HL-60/S4 (cell line): Measurements from ENCODE around the gene STRAP.

Experiments used
- in situ Hi-C: fragments of 300-500 bp; cut with MboI; formaldehyde crosslinking; loops from 2 replicates; pipeline ENCODE4 v1.14.3; 2022; ENCODE audit warnings: low sequenced_read_pairs

Gene STRAP

GRCh38 chr12:15882118-15882971 is at the start of gene STRAP:
TSS of gene STRAP (plus strand) at chr12:15882387. CDS start at chr12:15882708, 321 bp downstream.
- in situ Hi-C loops = no loop called here

GRCh38 chr12:15834575-15834974 is 47.6 kb upstream of the STRAP start:
- in situ Hi-C loops = no loop called here

- in situ Hi-C loops = no loop called here
Measured at GRCh38 chr12:15837141-15837790, 44.9 kb upstream of the STRAP start.

GRCh38 chr12:15839041-15839440 is 43.1 kb upstream of the STRAP start:
- in situ Hi-C loops = no loop called here

GRCh38 chr12:15839682-15840081 is 42.5 kb upstream of the STRAP start:
- in situ Hi-C loops = no loop called here

GRCh38 chr12:15842108-15842507 is 40.1 kb upstream of the STRAP start:
- in situ Hi-C loops = no loop called here

- in situ Hi-C loops = no loop called here
Measured at GRCh38 chr12:15846887-15847286, 35.3 kb upstream of the STRAP start.

GRCh38 chr12:15848606-15849005 is 33.6 kb upstream of the STRAP start:
- in situ Hi-C loops = no loop called here

GRCh38 chr12:15851045-15851620 is 31.1 kb upstream of the STRAP start:
- in situ Hi-C loops = loop anchor here (10.0 kb wide), 2 partner anchors 256 to 316 kb away; no protein-coding TSS in a partner anchor

- in situ Hi-C loops = loop anchor here (10.0 kb wide), 2 partner anchors 257 to 317 kb away; no protein-coding TSS in a partner anchor
Measured at GRCh38 chr12:15851919-15852318, 30.3 kb upstream of the STRAP start.

- in situ Hi-C loops = loop anchor here (10.0 kb wide), 2 partner anchors 258 to 318 kb away; no protein-coding TSS in a partner anchor
Measured at GRCh38 chr12:15852383-15852782, 29.8 kb upstream of the STRAP start.

GRCh38 chr12:15853877-15854276 is 28.3 kb upstream of the STRAP start:
- in situ Hi-C loops = loop anchor here (10.0 kb wide), 2 partner anchors 259 to 319 kb away; no protein-coding TSS in a partner anchor

GRCh38 chr12:15854916-15855315 is 27.3 kb upstream of the STRAP start:
- in situ Hi-C loops = loop anchor here (10.0 kb wide), 2 partner anchors 260 to 320 kb away; no protein-coding TSS in a partner anchor

GRCh38 chr12:15855646-15856045 is 26.5 kb upstream of the STRAP start:
- in situ Hi-C loops = loop anchor here (10.0 kb wide), 2 partner anchors 261 to 321 kb away; no protein-coding TSS in a partner anchor

- in situ Hi-C loops = loop anchor here (10.0 kb wide), 2 partner anchors 262 to 322 kb away; no protein-coding TSS in a partner anchor
Measured at GRCh38 chr12:15856097-15856982, 25.8 kb upstream of the STRAP start.

- in situ Hi-C loops = loop anchor here (10.0 kb wide), 2 partner anchors 264 to 324 kb away; no protein-coding TSS in a partner anchor
Measured at GRCh38 chr12:15858353-15858752, 23.8 kb upstream of the STRAP start.

- in situ Hi-C loops = loop anchor here (10.0 kb wide), 2 partner anchors 264 to 324 kb away; no protein-coding TSS in a partner anchor
Measured at GRCh38 chr12:15859116-15859515, 23.1 kb upstream of the STRAP start.

- in situ Hi-C loops = no loop called here
Measured at GRCh38 chr12:15861404-15861803, 20.8 kb upstream of the STRAP start.

- in situ Hi-C loops = no loop called here
Measured at GRCh38 chr12:15862840-15863239, 19.3 kb upstream of the STRAP start.

GRCh38 chr12:15863372-15863771 is 18.8 kb upstream of the STRAP start:
- in situ Hi-C loops = no loop called here
